ENCODE results near the gene MMP15. TPM values are rescaled to one million over a fixed set of nuclear protein-coding genes. Genes with fewer than 3 reads are reported as not detected.

MMP15 gene
- total RNA-seq, 2 experiments from 2014 or later = 0.25 to 0.31 TPM

DNA sequence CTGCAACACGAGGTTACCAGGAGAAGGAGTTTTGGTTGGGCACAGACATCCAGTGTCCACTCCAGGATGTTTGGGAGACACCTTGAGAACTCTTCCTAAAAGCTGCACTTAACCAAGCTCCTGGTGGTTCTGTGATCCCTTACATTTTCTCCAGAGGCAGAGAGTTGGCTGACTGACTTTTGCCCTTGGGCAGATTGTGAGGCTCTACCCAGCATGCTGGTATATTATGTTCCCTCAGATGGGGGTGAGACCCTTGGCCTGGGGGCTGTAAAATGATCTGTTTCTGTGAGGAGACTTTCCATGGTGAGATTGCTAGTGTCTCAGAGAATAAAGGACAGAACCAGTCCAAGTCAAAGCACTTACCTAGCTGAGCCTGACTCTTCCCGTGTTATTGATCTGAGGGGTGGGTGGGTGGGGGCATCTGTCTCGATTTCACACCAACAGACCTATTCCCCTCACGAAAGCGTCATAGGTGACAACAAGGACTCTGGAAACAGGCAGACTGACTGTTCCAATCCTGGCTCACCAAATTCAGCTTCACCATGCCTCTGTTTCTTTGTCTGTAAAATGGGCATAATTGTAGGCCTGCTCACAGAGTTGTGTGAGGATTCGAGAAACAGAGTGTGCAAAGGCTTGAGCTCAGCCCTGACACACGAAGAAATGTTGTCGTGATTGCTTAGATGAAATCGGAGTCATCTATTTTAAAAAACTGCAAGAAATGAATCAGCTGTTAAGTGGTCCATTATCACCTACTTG lies 12.2 kb upstream of the MMP15 start:
- H3K27ac Mint-ChIP-seq = no peak overlapping the region
- ATAC-seq (ENCODE audit: poor library complexity) = no peak
- H3K36me3 Mint-ChIP-seq (ENCODE audit: low read depth) = peaks cover 45% of the 10 kb centered on the region
- CTCF ChIA-PET = interaction anchor here (1.0 kb wide), 1 partner anchor 113 kb away, joined by 3 read pairs; no protein-coding TSS in a partner anchor
- H3K4me1 ChIP-seq (ENCODE audit: insufficient read depth, low read length) = no peaks in the 10 kb centered on the region
- POLR2A ChIA-PET = no interaction called here
- TF ChIP-seq, protein P1, sequence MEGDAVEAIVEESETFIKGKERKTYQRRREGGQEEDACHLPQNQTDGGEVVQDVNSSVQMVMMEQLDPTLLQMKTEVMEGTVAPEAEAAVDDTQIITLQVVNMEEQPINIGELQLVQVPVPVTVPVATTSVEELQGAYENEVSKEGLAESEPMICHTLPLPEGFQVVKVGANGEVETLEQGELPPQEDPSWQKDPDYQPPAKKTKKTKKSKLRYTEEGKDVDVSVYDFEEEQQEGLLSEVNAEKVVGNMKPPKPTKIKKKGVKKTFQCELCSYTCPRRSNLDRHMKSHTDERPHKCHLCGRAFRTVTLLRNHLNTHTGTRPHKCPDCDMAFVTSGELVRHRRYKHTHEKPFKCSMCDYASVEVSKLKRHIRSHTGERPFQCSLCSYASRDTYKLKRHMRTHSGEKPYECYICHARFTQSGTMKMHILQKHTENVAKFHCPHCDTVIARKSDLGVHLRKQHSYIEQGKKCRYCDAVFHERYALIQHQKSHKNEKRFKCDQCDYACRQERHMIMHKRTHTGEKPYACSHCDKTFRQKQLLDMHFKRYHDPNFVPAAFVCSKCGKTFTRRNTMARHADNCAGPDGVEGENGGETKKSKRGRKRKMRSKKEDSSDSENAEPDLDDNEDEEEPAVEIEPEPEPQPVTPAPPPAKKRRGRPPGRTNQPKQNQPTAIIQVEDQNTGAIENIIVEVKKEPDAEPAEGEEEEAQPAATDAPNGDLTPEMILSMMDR (IDR thresholded peaks at IDR 0.05) = no peak
- no peak overlapping the region for H3K4me3 Mint-ChIP-seq
- peaks cover 58% of the 10 kb centered on the region for H3K36me3 ChIP-seq (ENCODE audit: insufficient read depth, low read length)
- H3K9me3 ChIP-seq (ENCODE audit: control insufficient read depth in 1 of 2, insufficient read depth in 1 of 2, low read length in 2 of 2) = no peaks in the 10 kb centered on the region
- H3K27me3 ChIP-seq (ENCODE audit: control insufficient read depth in 1 of 2, insufficient read depth in 2 of 2, low read length in 2 of 2) = no peaks in the 10 kb centered on the region
- no peaks in the 10 kb centered on the region for H3K4me1 Mint-ChIP-seq (ENCODE audit: low read depth)
- no peaks in the 10 kb centered on the region for H3K27me3 Mint-ChIP-seq
- H3K27ac ChIP-seq (ENCODE audit: low read depth in 1 of 2, low read length in 2 of 2) = no peak overlapping the region
- intact Hi-C loops (cut with DNase I, micrococcal nuclease) = no loop called here
- no peak for DNase-seq
- no peaks in the 10 kb centered on the region for H3K9me3 Mint-ChIP-seq
- no peak overlapping the region for H3K4me3 ChIP-seq (ENCODE audit: low read length)

- H3K27ac Mint-ChIP-seq = no peak overlapping the region
- no peak for ATAC-seq (ENCODE audit: poor library complexity)
- Histone ChIP-seq H3K36me3 (ENCODE audit: insufficient read depth, low read length) (peaks cover 43% of the 10 kb centered on the region), H3K9me3 (ENCODE audit: control insufficient read depth in 1 of 2, insufficient read depth in 1 of 2, low read length in 2 of 2) (no peaks in the 10 kb centered on the region), H3K4me3 (ENCODE audit: low read length) (no peak overlapping the region), H3K27me3 (ENCODE audit: control insufficient read depth in 1 of 2, insufficient read depth in 2 of 2, low read length in 2 of 2) (no peaks in the 10 kb centered on the region), H3K27ac (ENCODE audit: low read depth in 1 of 2, low read length in 2 of 2) (no peak overlapping the region), H3K4me1 (ENCODE audit: insufficient read depth, low read length) (peaks cover 13% of the 10 kb centered on the region)
- DNase-seq = no peak
- no peak overlapping the region for H3K4me3 Mint-ChIP-seq
- POLR2A ChIA-PET = no interaction called here
- no peaks in the 10 kb centered on the region for H3K9me3 Mint-ChIP-seq
- TF ChIP-seq, protein P1 (IDR thresholded peaks at IDR 0.05) = no peak
- peaks cover 10% of the 10 kb centered on the region for H3K4me1 Mint-ChIP-seq (ENCODE audit: low read depth)
- H3K27me3 Mint-ChIP-seq = no peaks in the 10 kb centered on the region
- CTCF ChIA-PET = no interaction called here
- intact Hi-C loops (cut with DNase I, micrococcal nuclease) = loop anchor here in 1 of 2 experiments (5.0 kb wide), 2 partner anchors 470 to 740 kb away; no protein-coding TSS in a partner anchor
- H3K36me3 Mint-ChIP-seq (ENCODE audit: low read depth) = peaks cover 24% of the 10 kb centered on the region
These were observed 8.6 kb upstream of the MMP15 start for GRCh38 chr16:58016840-58017446.

DNA sequence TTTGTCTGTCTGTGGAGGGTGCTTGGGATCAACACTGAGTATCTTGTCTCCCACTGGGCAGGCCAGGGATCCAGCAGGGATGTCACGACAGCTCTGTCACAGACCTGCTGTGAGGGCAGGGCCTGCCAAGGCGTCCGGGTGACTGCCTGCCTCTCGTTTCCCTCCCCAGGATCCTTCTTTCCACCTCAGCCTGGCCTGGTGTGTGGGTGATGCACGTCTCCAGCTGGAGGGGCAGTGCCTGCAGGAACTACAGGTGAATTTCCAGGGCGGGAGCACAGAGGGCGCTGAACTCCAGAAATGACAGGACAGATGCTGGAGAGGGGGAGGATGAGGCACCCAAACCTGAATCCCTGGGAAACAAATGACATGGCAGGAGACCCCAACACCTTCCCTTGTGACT lies 6.8 kb upstream of the MMP15 start:
- H3K36me3 Mint-ChIP-seq (ENCODE audit: low read depth) = peaks cover 12% of the 10 kb centered on the region
- peaks cover 13% of the 10 kb centered on the region for H3K4me1 ChIP-seq (ENCODE audit: insufficient read depth, low read length)
- peaks cover 27% of the 10 kb centered on the region for H3K36me3 ChIP-seq (ENCODE audit: insufficient read depth, low read length)
- POLR2A ChIA-PET = no interaction called here
- intact Hi-C loops (cut with DNase I, micrococcal nuclease) = loop anchor here in 1 of 2 experiments (5.0 kb wide), 2 partner anchors 468 to 738 kb away; no protein-coding TSS in a partner anchor
- no peaks in the 10 kb centered on the region for H3K9me3 ChIP-seq (ENCODE audit: control insufficient read depth in 1 of 2, insufficient read depth in 1 of 2, low read length in 2 of 2)
- no peak for DNase-seq
- H3K4me3 ChIP-seq (ENCODE audit: low read length) = no peak overlapping the region
- TF ChIP-seq, protein P1 (IDR thresholded peaks at IDR 0.05) = no peak
- H3K27ac ChIP-seq (ENCODE audit: low read depth in 1 of 2, low read length in 2 of 2) = no peak overlapping the region
- no peak overlapping the region for H3K4me3 Mint-ChIP-seq
- CTCF ChIA-PET = no interaction called here
- no peaks in the 10 kb centered on the region for H3K27me3 ChIP-seq (ENCODE audit: control insufficient read depth in 1 of 2, insufficient read depth in 2 of 2, low read length in 2 of 2)
- no peak for ATAC-seq (ENCODE audit: poor library complexity)
- H3K9me3 Mint-ChIP-seq = no peaks in the 10 kb centered on the region
- H3K4me1 Mint-ChIP-seq (ENCODE audit: low read depth) = peaks cover 10% of the 10 kb centered on the region
- no peaks in the 10 kb centered on the region for H3K27me3 Mint-ChIP-seq
- no peak overlapping the region for H3K27ac Mint-ChIP-seq
